HUDEP-2 (cell line): ENCODE measurements around the gene MRPL39.
A peak's percentile ranks its signal among the peaks of the same experiment; 100 is the strongest.

Source experiments
- DNase-seq, 76 experiments: peaks; one replicate each; lab custom pipeline; 2025; ENCODE audit not compliant: unreplicated experiment in 76 of 76; lab: John Stamatoyannopoulos, UW

Gene MRPL39

GRCh38 chr21:25615880-25616279, 8.6 kb upstream of the MRPL39 start:
- peak in 14 of 76 experiments; percentile 10 to 44 (median 26) for DNase-seq

- DNase-seq = no peak
Measured at GRCh38 chr21:25614441-25614840, 7.2 kb upstream of the MRPL39 start.

DNA sequence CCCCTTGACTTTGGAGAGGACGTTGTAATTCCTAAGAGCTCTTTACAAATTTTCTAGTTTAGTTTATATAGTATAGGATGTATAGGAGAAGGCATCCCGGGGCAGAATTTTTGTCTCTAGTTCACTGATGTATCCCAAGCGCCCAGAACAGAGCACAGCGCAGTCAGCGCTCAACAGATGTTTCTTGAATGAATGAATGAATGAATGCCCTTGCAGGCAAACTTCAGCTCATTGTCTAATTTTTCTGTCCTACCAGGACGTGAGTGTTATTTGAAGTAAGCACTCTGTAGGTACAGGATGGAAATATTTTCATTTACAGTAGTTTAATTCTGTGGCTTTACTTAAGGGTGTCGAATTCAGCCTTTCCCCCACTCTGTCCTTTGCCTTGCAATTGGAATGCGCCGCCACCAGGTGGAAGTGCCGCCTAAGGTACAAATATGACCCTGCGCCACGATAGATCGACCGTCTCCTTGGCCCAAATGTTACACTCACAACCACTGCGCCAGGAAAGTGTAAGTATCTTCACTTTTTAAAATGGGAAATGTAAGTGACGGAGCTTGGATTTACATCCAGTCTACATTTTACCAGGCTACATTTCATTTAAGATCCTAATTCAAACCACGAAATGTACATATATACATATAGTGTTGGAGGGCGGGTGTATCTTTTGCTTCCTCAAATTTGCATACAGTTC, 910 bp upstream of the MRPL39 start:
- DNase-seq = peak in 71 of 76 experiments; percentile 13 to 86 (median 68)

DNA sequence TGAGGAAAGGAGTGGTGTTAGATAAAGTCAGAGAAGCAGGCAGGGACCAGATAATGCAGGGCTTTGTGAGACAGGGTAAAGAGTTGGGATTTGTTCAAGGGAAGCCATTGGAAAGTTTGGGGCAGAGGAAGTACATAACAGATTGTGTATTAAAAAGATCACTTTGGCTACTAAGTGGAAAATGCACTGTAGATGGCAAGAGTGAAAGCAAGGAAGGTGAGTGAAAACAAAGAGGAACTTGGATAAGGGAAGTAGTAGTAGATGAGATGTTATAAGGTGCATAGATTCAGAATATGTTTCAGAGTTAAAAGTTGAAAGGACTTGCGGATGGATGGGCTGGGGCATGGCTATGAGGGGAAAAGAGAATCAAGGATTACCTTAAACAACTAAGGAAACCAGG, 17.4 kb downstream of the MRPL39 start:
- DNase-seq = no peak

GRCh38 chr21:25586791-25587190, 20.5 kb downstream of the MRPL39 start:
- DNase-seq = no peak

GRCh38 chr21:25586326-25586725, 21.0 kb downstream of the MRPL39 start:
- no peak for DNase-seq

DNA sequence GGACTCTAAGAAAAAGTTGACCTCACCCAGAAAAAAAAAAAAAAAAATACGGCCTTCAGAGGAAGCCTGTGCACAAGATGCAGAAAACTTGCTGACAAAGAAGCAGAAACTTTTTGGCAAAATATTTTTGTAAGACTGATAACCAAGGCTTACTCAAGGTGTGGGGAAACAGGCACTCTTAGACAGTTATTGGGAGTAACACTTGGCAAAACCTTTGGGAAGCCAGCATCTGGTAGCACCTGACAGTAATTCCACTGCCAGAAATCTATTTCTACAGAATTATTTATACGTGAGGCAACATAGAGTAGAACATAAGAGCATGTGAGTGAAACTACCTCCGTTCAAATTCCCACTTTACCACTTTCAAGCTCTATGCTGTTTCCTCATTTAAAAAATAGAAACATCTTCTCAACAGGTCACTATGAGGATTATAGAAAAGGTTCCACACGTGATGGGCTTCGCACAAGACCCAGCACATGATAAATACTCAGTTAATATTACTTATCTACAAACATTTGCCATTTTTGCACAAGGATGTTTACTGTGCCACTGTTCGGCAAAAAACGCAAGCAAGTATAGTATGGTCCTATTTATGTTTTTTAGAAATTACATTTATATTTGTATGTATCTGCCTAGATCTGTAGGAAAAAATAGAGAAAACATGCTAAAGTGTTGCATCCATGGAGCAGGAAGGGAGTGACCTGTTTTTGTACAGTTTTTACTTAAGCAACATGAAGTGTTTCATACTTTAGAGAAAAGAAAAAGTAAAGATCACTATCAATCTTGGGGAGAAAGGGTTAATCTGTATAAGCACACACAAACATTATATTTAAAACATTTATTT, 22.2 kb downstream of the MRPL39 start:
- no peak for DNase-seq

GRCh38 chr21:25583370-25584130, 23.7 kb downstream of the MRPL39 start:
- DNase-seq = no peak

DNA sequence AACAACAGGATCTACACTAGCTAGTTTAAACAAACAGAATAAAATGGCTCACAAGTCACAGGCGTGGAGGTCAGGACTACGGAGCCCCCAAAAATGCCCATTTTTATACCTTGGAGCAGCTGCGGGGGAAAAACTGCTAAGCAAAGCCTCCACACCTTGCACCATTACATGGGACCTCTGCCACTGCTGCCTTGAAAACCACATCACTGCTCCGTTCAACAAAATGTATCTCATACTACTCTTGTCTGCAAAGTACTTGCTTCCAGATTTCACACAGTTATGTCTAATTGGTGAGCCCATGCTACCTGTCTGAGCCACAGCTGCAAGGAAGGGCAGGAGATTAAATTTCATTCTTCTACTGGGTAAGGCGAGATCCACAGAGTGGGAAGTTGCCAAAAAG, 24.4 kb downstream of the MRPL39 start:
- no peak for DNase-seq

GRCh38 chr21:25582164-25582790, 25.0 kb downstream of the MRPL39 start:
- no peak for DNase-seq

- DNase-seq = no peak
Measured at GRCh38 chr21:25581582-25581981, 25.7 kb downstream of the MRPL39 start.

DNA sequence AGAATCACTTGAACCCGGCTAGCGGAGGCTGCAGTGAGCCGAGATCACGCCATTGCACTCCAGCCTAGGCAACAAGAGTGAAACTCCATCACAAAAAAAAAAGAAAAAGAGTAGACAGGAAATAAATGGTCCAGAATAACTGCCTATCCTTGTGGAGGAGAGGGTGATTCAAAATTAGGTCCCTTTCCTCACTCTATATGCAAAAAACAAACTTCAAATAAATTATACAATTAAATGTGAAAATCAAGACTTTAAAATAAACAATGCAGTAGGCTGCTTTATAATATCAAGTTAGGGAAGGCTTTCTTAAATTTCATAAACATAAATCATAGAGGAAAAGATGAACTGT, 26.4 kb downstream of the MRPL39 start:
- no peak for DNase-seq

DNA sequence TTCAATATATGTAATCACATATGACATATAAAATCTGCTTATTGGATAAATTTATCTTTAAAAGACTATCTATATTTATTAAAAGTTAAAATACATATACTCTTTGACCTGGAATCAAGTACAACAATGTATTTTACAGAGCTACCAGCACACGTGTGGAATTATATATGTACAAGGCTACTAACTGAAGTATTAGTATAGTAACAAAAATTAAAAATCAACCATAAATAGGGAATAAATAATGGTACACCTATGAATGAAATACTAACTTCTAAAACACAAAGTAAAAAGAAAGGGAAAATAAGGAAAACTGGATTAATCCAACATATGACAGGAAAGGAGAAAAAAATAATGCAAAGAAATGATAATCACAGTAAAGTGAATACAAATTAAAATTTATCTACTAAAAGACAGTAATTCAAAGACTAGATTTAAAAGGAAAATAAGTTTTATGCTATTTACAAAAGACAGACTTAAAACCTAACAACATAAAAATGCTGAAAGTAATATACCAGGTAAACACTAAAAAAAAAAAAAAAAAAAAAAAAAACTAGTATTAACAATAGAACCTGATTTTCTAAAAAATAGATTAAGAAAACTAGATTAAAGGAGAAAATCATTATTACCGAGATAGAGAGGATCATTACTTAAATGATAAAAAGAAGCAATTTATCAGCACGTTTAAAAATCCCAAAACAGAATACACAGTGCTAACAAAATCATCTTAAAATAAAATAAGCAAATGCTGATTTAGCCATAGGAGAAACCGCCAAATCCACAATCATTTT, 27.9 kb downstream of the MRPL39 start:
- DNase-seq = no peak

GRCh38 chr21:25578056-25578961, 29.0 kb downstream of the MRPL39 start:
- DNase-seq = peak in 20 of 76 experiments; percentile 13 to 58 (median 24)

DNA sequence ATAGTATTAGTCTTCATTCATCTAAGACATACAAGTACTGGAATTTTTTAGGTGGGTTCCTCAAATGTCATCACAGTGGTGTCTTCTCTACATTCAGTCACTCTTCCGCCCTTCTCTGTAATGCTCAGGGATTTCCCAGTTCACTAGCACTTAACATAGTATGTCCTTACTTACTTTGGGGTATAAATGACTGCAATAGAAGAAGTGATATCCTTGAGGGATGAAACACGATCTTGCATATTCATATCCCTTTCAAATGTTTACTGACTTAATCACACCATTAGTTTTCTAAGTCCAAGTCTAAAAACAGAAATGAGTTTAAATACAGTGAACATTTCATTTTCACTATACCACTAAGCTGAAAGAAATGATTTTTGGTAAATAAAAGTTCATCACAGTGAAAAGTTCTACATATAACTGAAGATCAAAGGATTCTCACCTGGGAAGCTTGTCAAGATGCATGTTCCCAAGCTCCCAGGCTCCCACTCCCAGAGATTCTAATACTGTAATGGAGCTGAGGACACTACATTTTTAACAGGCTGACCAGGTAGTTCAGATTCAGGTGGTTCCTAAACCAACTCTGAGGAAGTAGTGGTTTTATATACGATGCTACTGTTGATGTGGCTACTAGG, 29.7 kb downstream of the MRPL39 start:
- DNase-seq = no peak

- DNase-seq = peak in 41 of 76 experiments; percentile 12 to 80 (median 42)
Measured at GRCh38 chr21:25573409-25574206, 33.7 kb downstream of the MRPL39 start.

DNA sequence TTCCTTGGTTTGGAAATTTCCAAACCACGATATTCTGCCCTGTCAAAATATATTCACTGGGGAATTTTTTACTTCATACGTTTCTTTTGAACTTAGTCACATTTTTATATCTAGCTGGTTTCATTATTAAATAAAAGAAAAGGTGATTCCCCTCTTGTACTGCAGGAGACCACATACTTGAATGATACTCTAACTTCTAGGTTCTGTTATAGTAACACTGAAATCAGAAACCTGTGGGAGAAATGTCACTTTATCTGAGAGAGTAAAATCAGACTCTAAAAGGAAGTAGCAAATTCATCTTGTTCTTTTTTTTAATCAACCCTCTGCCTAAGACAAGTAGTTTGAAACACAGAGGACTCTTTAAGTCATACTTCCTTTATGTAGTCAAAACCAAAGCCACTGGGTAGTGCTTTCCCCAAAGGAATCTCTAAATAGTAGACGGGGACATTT, 34.4 kb downstream of the MRPL39 start:
- no peak for DNase-seq

DNA sequence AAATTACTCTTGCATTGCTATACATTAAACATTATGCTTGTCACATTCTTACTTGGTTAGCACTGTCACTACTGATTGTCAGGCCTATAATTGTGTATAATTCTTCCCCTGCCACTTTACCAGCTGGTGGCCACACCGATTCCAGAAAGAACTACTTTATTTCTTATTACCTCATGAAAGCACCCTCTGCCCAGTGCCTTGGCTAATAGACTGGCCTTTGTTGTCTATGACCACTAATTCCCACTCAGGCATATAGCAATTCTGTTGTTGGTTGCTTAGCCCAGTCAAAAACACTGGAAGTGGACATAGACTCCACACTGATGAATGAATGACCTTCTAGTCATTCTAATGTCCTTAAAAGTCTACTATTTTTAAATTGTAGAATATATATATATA, 35.6 kb downstream of the MRPL39 start:
- DNase-seq = no peak
